Measurements from ENCODE around the gene DHRSX. TPM values are rescaled to one million over a fixed set of nuclear protein-coding genes. Genes with fewer than 3 reads are reported as not detected.

The DHRSX gene
- total RNA-seq, 3 donors from 2014 or later: 24.3 to 39.0 (median 29.2) TPM

DNA sequence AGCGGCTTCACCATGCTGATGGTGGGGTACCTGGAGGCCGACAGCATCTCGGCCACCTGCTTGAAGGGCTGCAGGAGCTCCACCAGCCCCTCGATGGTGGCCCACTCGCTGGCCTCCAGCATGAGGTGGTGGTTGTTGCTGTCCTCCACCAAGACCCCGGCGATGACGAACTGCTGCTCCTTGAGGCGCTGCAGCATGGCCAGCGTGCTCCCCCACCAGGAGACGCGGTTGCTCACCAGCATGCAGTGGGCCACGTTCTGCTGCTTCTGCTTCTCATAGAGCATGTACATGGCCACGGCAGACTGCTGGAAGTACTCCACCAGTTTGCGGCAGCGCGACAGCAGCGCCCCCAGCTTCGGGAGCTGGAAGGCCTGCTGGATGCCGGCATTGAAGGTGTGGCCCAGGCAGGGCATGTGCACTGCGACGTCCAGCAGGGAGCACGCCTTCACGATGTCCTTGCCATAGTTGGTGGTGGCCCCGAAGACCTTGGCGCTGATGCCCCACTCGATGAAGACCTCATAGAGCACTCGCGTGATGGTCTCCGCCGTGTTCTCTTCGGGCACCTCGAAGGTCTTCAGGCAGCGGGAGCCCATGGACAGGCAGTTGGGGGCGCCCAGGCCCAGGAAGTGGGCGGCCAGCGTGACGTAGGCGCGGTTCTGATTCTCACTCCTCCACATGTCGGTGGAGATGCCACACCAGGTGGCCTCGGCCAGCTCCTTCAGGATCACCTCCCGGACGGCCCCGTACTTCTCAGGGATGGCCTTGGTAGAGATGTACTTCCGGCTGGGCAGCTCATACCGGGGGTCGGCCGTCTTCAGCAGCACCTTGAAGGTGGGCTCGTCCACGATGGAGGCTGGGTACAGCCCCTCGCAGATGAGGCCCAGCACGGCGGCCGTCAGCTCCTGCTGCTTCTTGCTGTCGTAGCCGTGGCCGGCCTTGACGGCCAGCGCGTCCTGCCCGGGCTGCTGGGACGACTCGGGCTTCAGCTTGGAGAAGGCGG, 11.0 kb downstream of the DHRSX start:
- Histone ChIP-seq H3K27me3 (no peaks in the 10 kb centered on the region), H3K4me1 (no peaks in the 10 kb centered on the region), H3K36me3 (peaks cover 10% of the 10 kb centered on the region), H3K4me3 (no peak overlapping the region), H3K9me3 (no peaks in the 10 kb centered on the region), H3K27ac (no peak overlapping the region)
- no peak for TF ChIP-seq POLR2AphosphoS5 (IDR thresholded peaks at IDR 0.05)
- TF ChIP-seq POLR2A (IDR thresholded peaks at IDR 0.05): no peak
- TF ChIP-seq, protein P1, sequence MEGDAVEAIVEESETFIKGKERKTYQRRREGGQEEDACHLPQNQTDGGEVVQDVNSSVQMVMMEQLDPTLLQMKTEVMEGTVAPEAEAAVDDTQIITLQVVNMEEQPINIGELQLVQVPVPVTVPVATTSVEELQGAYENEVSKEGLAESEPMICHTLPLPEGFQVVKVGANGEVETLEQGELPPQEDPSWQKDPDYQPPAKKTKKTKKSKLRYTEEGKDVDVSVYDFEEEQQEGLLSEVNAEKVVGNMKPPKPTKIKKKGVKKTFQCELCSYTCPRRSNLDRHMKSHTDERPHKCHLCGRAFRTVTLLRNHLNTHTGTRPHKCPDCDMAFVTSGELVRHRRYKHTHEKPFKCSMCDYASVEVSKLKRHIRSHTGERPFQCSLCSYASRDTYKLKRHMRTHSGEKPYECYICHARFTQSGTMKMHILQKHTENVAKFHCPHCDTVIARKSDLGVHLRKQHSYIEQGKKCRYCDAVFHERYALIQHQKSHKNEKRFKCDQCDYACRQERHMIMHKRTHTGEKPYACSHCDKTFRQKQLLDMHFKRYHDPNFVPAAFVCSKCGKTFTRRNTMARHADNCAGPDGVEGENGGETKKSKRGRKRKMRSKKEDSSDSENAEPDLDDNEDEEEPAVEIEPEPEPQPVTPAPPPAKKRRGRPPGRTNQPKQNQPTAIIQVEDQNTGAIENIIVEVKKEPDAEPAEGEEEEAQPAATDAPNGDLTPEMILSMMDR (IDR thresholded peaks at IDR 0.05): no peak
- intact Hi-C loops (cut with DNase I; ENCODE audit: low total_unique reads): loop anchor here (10.0 kb wide), 1 partner anchor 1735 kb away; no protein-coding TSS in a partner anchor
- DNase-seq (ENCODE audit: low spot score in 2 of 2): no peak

DNA sequence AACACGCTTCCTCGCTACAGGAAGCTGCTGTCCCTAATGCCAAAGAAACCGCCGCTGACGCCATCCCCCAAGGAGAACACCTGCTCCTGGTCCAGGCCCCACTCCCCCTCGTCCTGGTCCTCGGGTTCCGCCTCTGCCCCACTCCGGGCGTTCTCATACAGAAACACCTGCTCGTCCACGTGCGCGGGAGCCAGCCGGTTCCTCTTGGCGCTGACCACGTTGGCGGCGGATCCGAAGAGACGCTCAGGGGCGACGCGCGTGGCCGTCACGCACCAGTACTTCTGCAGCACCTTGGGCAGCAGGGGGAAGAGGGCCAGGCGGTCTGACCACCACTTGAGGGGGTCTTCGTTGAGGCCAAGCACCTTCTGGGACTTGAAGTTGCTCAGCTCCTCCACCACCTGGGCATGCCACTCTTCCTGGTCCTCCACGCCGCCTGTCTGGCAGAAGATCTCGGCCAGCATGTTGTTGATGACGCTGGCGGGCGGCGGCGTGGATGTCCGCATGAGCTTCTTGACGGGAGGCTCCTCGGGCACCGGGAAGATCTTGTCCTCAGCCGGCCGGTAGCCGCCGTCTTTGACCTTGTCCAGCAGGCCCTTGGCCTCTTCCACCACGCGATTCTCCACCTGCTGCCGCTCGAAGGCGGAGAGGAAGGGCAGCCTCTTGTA, 12.0 kb downstream of the DHRSX start:
- H3K36me3 ChIP-seq: peaks cover 10% of the 10 kb centered on the region
- no peaks in the 10 kb centered on the region for H3K27me3 ChIP-seq
- intact Hi-C loops (cut with DNase I; ENCODE audit: low total_unique reads): loop anchor here (10.0 kb wide), 1 partner anchor 1734 kb away; no protein-coding TSS in a partner anchor
- no peak overlapping the region for H3K27ac ChIP-seq
- no peak for DNase-seq (ENCODE audit: low spot score in 2 of 2)
- TF ChIP-seq POLR2AphosphoS5 (IDR thresholded peaks at IDR 0.05) (no peak), POLR2A (IDR thresholded peaks at IDR 0.05) (no peak)
- TF ChIP-seq, protein P1 (IDR thresholded peaks at IDR 0.05): no peak
- no peaks in the 10 kb centered on the region for H3K9me3 ChIP-seq
- no peak overlapping the region for H3K4me3 ChIP-seq
- H3K4me1 ChIP-seq: no peaks in the 10 kb centered on the region

DNA sequence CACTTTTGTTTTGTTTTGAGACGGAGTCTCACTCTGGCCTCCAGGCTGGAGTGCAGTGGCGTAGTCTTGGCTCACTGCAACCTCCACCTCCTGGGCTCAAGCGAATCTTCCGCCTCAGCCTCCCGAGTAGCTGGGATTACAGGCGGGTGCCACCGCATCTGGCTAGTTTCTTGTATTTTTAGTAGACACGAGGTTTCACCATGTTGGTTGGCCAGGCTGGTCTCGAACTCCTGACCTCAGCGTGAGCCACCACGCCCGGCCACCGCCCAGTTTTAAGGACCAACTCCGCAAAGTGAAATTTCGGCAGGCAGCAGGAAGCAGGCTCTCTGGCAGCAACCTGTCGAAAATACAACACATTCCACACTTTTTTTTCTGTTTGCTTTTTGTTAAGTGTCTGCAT, 13.4 kb downstream of the DHRSX start:
- Histone ChIP-seq H3K9me3 (no peaks in the 10 kb centered on the region), H3K36me3 (peaks cover 10% of the 10 kb centered on the region), H3K4me1 (no peaks in the 10 kb centered on the region)

DNA sequence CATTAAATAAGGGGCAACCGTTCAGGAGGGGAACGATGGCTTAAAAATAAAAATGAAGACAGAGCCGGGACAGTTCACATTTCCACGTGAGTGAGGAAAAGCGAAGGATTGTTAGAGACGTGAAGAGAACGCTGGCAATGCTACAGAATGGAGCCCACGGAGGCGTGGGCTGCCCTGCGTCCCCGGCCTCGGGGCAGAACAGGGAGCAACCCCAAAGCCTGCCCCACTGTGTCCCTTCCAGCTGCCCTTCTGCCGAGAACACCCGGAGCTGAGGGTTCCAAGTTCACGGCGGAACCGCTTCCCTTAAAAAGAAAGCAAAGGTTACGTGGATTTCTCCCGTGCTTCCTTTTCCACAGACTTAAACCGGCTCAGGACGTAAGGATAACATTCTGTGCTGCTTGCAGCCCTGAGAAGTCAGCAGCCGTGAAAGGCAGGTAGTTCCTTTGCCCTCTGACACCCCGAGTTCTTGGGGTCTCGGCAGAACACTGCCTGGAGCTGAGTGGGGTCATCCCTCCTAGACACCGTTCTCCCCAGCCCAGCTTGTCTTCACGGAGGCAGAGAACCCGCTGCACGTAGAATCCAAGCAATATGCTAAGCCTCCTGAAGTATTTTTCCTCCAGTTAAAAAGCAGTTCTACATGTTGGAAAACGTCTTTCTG, 14.2 kb downstream of the DHRSX start:
- intact Hi-C loops (cut with DNase I; ENCODE audit: low total_unique reads): loop anchor here (10.0 kb wide), 1 partner anchor 1732 kb away; no protein-coding TSS in a partner anchor
- no peak for TF ChIP-seq POLR2A (IDR thresholded peaks at IDR 0.05)
- no peak for TF ChIP-seq POLR2AphosphoS5 (IDR thresholded peaks at IDR 0.05)
- TF ChIP-seq, protein P1 (IDR thresholded peaks at IDR 0.05): no peak
- H3K4me3 ChIP-seq: peak overlapping the region in 2 of 3 donors; percentile 18 to 31
- DNase-seq (ENCODE audit: low spot score in 2 of 2): no peak
- no peaks in the 10 kb centered on the region for H3K27me3 ChIP-seq
- peak overlapping the region in 1 of 2 donors; percentile 26 for H3K27ac ChIP-seq
- no peaks in the 10 kb centered on the region for H3K4me1 ChIP-seq
- H3K36me3 ChIP-seq: peaks cover 10% of the 10 kb centered on the region
- H3K9me3 ChIP-seq: no peaks in the 10 kb centered on the region

More for the DNA sequence above, 13.4 kb downstream of the DHRSX start:
- H3K4me3 ChIP-seq: no peak overlapping the region
- H3K27me3 ChIP-seq: no peaks in the 10 kb centered on the region
- DNase-seq (ENCODE audit: low spot score in 2 of 2): peak in 1 of 2 donors; percentile 28
- H3K27ac ChIP-seq: no peak overlapping the region
- intact Hi-C loops (cut with DNase I; ENCODE audit: low total_unique reads): loop anchor here (10.0 kb wide), 1 partner anchor 1733 kb away; no protein-coding TSS in a partner anchor
- TF ChIP-seq, protein P1 (IDR thresholded peaks at IDR 0.05): no peak
- TF ChIP-seq POLR2AphosphoS5 (IDR thresholded peaks at IDR 0.05): no peak
- TF ChIP-seq POLR2A (IDR thresholded peaks at IDR 0.05): no peak

All from breast epithelium (tissue), 4 donors.